Natural killer cell treated with Interleukin-12 subunit alpha and Interleukin-12 subunit beta and Interleukin-15 and Interleukin-18, amount 100 ng/mL, for 72 hours (primary cell): Measurements from ENCODE around the gene MPP3. TPM values are rescaled to one million over a fixed set of nuclear protein-coding genes. Genes with fewer than 3 reads are reported as not detected.
"Not testable (repeated sequence)": the region's sequence is repeated elsewhere in the genome, so short reads cannot be mapped to it uniquely, and the experiment has no call there.

Experiments
- ATAC-seq, 2 donors: fragments of 150-1000 bp; cut with Tn5 transposase in 1 of 2; sonication (Bioruptor Pico), chemical (Tn5 transposase) in 1 of 2; 2 replicates each; pipeline ENCODE4 v1.10.0; 2021
- DNase-seq: peaks from one replicate; pipeline ENCODE4 v3.0.0; 2022; ENCODE audit warnings: low spot score
- H3K27ac Mint-ChIP-seq, 2 donors: 1 replicate in 1 of 2; 2 replicates in 1 of 2; pipeline ENCODE4 v1.8.0; 2022; ENCODE audit warnings: mixed read lengths in 2 of 2, mild to moderate bottlenecking in 1 of 2, moderate library complexity in 1 of 2
- H3K27me3 Mint-ChIP-seq, 2 donors: 1 replicate in 1 of 2; 2 replicates in 1 of 2; pipeline ENCODE4 v1.8.0; 2022; ENCODE audit warnings: mixed read lengths in 2 of 2
- H3K36me3 Mint-ChIP-seq: one replicate; pipeline ENCODE4 v1.8.0; 2022; ENCODE audit warnings: mixed read lengths
- H3K4me1 Mint-ChIP-seq, 2 donors: 1 replicate in 1 of 2; 2 replicates in 1 of 2; pipeline ENCODE4 v1.8.0; 2022; ENCODE audit warnings: low read depth in 2 of 2, mixed read lengths in 2 of 2, mild to moderate bottlenecking in 1 of 2
- H3K4me3 Mint-ChIP-seq: one replicate; pipeline ENCODE4 v1.8.0; 2022; ENCODE audit warnings: mixed read lengths
- H3K9me3 Mint-ChIP-seq: 2 replicates; pipeline ENCODE4 v1.8.0; 2022; ENCODE audit warnings: mixed read lengths
- total RNA-seq, 2 donors: library from RNA; stranded (reverse); gene quantifications; one replicate each; pipeline ENCODE4 v1.2.3, GENCODE V29; 2022

Gene MPP3
- total RNA-seq, 2 donors from 2014 or later: not detected

- Mint-ChIP-seq H3K4me1 (no peaks in the 10 kb centered on the region), H3K27me3 (peaks cover 7 to 14% of the 10 kb centered on the region in 2 donors), H3K36me3 (no peaks in the 10 kb centered on the region), H3K27ac (no peak overlapping the region), H3K9me3 (no peaks in the 10 kb centered on the region), H3K4me3 (no peak overlapping the region)
- ATAC-seq: no peak
- no peak for DNase-seq
These were observed 18.9 kb downstream of the MPP3 start for GRCh38 chr17:43814026-43814425.

GRCh38 chr17:43813386-43813785, 19.6 kb downstream of the MPP3 start:
- H3K36me3 Mint-ChIP-seq: no peaks in the 10 kb centered on the region

GRCh38 chr17:43812396-43813265, 20.3 kb downstream of the MPP3 start:
- no peak for DNase-seq
- Mint-ChIP-seq H3K4me1 (no peaks in the 10 kb centered on the region), H3K9me3 (no peaks in the 10 kb centered on the region), H3K27ac (no peak overlapping the region), H3K36me3 (no peaks in the 10 kb centered on the region), H3K27me3 (peaks cover 7 to 14% of the 10 kb centered on the region in 2 donors), H3K4me3 (no peak overlapping the region)
- ATAC-seq: peak in 1 of 2 donors; percentile 40

More at GRCh38 chr17:43813386-43813785, 19.6 kb downstream of the MPP3 start:
- no peaks in the 10 kb centered on the region for H3K4me1 Mint-ChIP-seq
- DNase-seq (no peak), ATAC-seq (no peak)
- H3K27ac Mint-ChIP-seq: no peak overlapping the region
- H3K4me3 Mint-ChIP-seq: no peak overlapping the region
- no peaks in the 10 kb centered on the region for H3K9me3 Mint-ChIP-seq
- peaks cover 7 to 14% of the 10 kb centered on the region in 2 donors for H3K27me3 Mint-ChIP-seq

DNA sequence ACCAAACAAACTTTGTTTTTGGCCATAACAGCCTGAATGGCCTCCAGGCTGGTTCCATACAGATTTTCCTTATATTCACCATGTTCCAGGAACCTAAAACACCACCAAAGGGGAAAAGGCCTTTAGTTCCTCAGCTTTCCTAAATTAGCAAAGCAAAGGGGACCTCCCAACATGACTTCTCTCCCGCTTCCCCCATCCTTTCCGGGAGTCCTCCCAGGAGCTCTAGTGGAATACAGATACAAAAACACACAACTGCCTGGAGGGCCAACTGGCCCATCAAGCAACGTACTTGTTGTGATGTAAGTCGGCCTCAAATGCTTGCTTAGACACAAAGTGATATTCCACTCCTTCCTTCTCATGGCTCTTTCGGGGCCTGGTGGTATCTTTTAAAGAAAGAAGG, 22.1 kb downstream of the MPP3 start:
- Mint-ChIP-seq H3K4me1 (no peaks in the 10 kb centered on the region), H3K27ac (no peak overlapping the region), H3K4me3 (no peak overlapping the region), H3K27me3 (peaks cover 7 to 14% of the 10 kb centered on the region in 2 donors), H3K36me3 (no peaks in the 10 kb centered on the region), H3K9me3 (no peaks in the 10 kb centered on the region)
- DNase-seq (no peak), ATAC-seq (no peak)

DNA sequence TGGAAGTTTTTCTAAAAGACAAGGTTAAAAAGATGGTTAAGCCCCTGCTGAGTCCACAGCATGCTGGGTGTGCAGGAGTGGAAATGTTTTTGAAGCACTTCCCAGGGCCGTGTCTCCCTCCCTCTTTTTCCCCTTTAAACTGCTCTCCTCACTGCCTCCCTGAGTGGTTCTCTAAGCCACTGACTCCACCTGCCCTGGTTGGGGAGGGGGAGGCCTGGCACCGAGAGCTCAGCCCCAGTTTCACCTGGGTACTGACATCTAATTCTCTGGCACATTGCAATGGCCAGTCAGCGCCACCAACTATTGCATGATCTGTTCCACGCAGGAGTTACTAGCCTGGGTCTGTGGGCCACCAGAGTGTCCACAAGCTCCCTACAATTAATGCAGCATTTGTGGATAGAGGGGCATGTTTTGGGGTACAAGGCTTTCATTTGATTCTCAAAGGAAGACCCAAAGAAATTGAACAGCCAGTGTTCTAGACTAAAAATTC, 22.7 kb downstream of the MPP3 start:
- ATAC-seq: no peak
- Mint-ChIP-seq H3K27me3 (peaks cover 12 to 14% of the 10 kb centered on the region in 2 donors), H3K36me3 (no peaks in the 10 kb centered on the region), H3K4me3 (no peak overlapping the region), H3K4me1 (no peaks in the 10 kb centered on the region), H3K27ac (no peak overlapping the region), H3K9me3 (no peaks in the 10 kb centered on the region)
- DNase-seq: no peak

DNA sequence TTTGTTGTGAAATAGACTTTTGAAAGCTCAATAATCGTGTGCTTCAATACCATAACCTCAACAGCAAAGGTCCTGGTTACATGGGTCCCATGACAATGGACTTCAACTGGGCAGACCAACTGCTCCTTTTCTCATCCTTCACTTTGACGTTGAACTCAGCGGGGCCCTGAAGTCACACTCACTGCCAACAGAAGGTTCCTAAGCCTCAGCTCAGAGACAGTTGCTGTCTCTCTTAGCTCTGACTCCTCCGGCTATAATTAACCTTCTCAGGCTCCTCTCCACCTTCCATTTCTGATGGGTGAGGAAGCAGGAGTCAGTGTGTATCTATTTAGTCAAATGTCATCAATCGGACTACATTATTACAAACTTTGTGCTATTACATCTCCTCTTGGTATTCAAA, 23.8 kb downstream of the MPP3 start:
- no peaks in the 10 kb centered on the region for H3K36me3 Mint-ChIP-seq
- ATAC-seq (no peak), DNase-seq (no peak)
- no peak overlapping the region for H3K4me3 Mint-ChIP-seq
- H3K4me1 Mint-ChIP-seq: no peaks in the 10 kb centered on the region
- H3K27ac Mint-ChIP-seq: no peak overlapping the region
- peaks cover 17% of the 10 kb centered on the region in 2 donors for H3K27me3 Mint-ChIP-seq
- H3K9me3 Mint-ChIP-seq: no peaks in the 10 kb centered on the region

DNA sequence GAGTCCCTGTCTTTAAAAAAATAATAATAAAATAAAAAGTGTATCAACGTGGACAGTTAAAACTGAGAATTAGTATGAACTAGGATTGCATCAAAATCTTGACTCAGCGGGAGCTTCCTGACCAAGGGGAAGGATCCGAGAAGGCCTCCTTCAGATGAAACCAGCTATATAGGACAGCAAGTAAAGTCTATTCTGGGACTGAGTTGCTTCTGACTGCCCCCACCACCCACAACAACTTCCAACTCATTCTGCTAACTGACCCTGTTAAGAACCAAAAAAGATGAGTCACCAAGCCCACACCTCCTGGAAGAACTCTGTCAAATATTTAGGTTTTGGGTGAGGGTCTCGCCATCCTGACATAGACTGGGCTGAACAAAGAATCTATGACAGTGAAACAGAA, 24.9 kb downstream of the MPP3 start:
- Mint-ChIP-seq H3K36me3 (no peaks in the 10 kb centered on the region), H3K27me3 (peaks cover 16 to 20% of the 10 kb centered on the region in 2 donors)

DNA sequence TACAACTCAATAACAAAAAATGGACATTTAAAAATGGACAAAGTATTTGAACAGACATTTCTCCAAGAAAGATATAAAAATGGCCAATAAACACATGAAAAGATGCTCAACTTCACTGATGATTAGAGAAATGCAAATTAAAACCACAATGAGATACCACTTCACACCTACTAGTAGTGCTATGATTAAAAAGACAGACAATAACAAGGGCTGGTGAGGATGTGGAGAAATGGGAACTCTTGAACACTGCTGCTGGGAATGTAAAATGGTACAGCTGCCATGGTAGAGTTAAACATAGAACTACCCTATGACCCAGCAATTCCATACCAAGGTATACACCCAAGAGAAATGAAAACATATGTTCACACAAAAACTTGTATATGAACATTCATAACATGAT, 27.8 kb downstream of the MPP3 start:
- ATAC-seq (no peak), DNase-seq (no peak)
- Mint-ChIP-seq H3K36me3 (no peaks in the 10 kb centered on the region), H3K9me3 (no peaks in the 10 kb centered on the region), H3K4me1 (no peaks in the 10 kb centered on the region), H3K27me3 (peaks cover 17 to 20% of the 10 kb centered on the region in 2 donors), H3K4me3 (no peak overlapping the region), H3K27ac (no peak overlapping the region)

More for the DNA sequence above, 24.9 kb downstream of the MPP3 start:
- H3K4me1 Mint-ChIP-seq: no peaks in the 10 kb centered on the region
- no peak overlapping the region for H3K4me3 Mint-ChIP-seq
- no peak overlapping the region for H3K27ac Mint-ChIP-seq
- H3K9me3 Mint-ChIP-seq: no peaks in the 10 kb centered on the region
- no peak for ATAC-seq
- no peak for DNase-seq

DNA sequence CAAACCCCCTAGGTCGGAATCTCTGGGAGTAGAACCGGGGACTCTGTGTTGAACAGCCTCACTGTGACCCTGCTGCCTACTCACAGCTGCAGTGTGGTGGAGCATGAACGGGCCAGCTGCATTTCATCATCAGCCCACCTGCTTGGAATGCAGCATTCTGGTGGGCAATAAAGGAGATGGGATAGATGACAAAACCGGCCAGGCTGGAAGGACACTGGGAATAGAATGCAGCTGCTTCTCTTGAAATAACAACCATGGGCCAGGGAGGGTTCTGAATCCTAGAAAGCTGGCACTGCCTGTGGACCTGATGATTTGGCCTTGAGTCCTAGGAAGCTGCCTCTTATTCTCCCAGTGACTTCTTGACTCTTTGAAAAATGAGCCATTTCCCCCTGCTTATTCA, 29.2 kb downstream of the MPP3 start:
- Mint-ChIP-seq H3K27me3 (peaks cover 17 to 20% of the 10 kb centered on the region in 2 donors), H3K9me3 (no peaks in the 10 kb centered on the region)

DNA sequence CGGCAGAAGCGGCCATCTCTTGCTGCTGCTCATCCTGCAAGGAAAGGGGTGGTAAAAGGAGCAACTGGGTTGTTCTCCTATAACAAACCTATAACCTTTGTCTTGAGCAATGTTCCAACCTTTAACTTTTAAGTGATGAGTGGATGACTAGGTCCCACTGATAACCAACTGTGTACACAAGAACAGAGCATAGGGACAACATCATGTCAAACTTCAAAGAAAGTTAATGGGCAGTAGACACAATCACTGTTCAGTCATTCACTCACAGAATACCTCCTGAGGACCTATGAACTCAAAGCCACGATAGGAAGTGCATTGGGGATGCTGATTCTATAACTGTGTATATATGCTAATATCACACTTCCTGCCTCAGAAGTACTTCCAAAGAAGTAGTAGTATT, 31.1 kb downstream of the MPP3 start:
- ATAC-seq: no peak
- Mint-ChIP-seq H3K4me3 (no peak overlapping the region), H3K9me3 (no peaks in the 10 kb centered on the region), H3K27ac (no peak overlapping the region), H3K27me3 (peaks cover 24 to 27% of the 10 kb centered on the region in 2 donors), H3K4me1 (no peaks in the 10 kb centered on the region), H3K36me3 (no peaks in the 10 kb centered on the region)
- no peak for DNase-seq

More for the DNA sequence above, 29.2 kb downstream of the MPP3 start:
- ATAC-seq (no peak), DNase-seq (no peak)
- no peaks in the 10 kb centered on the region for H3K36me3 Mint-ChIP-seq
- H3K4me3 Mint-ChIP-seq: no peak overlapping the region
- H3K27ac Mint-ChIP-seq: no peak overlapping the region
- no peaks in the 10 kb centered on the region for H3K4me1 Mint-ChIP-seq

- DNase-seq: no peak
- ATAC-seq: no peak
- Mint-ChIP-seq H3K27me3 (peaks cover 32 to 37% of the 10 kb centered on the region in 2 donors), H3K27ac (no peak overlapping the region), H3K36me3 (no peaks in the 10 kb centered on the region), H3K9me3 (no peaks in the 10 kb centered on the region), H3K4me3 (no peak overlapping the region), H3K4me1 (no peaks in the 10 kb centered on the region)
These were observed 32.2 kb downstream of the MPP3 start for GRCh38 chr17:43800736-43801135.

- H3K36me3 Mint-ChIP-seq: no peaks in the 10 kb centered on the region
- H3K4me1 Mint-ChIP-seq: no peaks in the 10 kb centered on the region
- no peak for DNase-seq
- H3K4me3 Mint-ChIP-seq: no peak overlapping the region
- peaks cover 38 to 44% of the 10 kb centered on the region in 2 donors for H3K27me3 Mint-ChIP-seq
- ATAC-seq: no peak
- H3K9me3 Mint-ChIP-seq: no peaks in the 10 kb centered on the region
- no peak overlapping the region for H3K27ac Mint-ChIP-seq
These were observed 33.9 kb downstream of the MPP3 start for GRCh38 chr17:43799047-43799446.

DNA sequence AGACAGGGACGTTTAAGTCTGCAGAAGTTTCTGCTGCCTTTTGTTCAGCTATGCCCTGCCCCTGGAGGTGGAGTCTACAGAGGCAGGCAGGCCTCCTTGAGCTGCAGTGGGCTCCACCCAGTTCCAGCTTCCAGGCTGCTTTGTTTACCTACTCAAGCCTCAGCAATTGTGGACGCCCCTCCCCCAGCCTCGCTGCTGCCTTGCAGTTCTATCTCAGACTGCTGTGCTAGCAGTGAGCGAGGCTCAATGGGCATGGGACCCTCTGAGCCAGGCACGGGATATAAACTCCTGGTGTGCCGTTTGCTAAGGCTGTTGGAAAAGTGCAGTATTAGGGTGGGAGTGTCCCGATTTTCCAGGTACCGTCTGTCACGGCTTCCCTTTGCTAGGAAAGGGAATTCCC, 34.9 kb downstream of the MPP3 start:
- H3K27ac Mint-ChIP-seq, H3K4me1 Mint-ChIP-seq, H3K4me3 Mint-ChIP-seq, H3K9me3 Mint-ChIP-seq, H3K36me3 Mint-ChIP-seq, ATAC-seq, DNase-seq: not testable (repeated sequence)
- H3K27me3 Mint-ChIP-seq: peaks cover 43 to 48% of the 10 kb centered on the region in 2 donors

GRCh38 chr17:43792668-43793067, 40.3 kb downstream of the MPP3 start:
- ATAC-seq, H3K4me1 Mint-ChIP-seq, H3K4me3 Mint-ChIP-seq, DNase-seq, H3K36me3 Mint-ChIP-seq, H3K9me3 Mint-ChIP-seq, H3K27ac Mint-ChIP-seq: not testable (repeated sequence)
- H3K27me3 Mint-ChIP-seq: peaks cover 42 to 43% of the 10 kb centered on the region in 2 donors
